ENCODE measurements around the gene FOXD1.
A peak's percentile ranks its signal among the peaks of the same experiment; 100 is the strongest.
"Not testable (repeated sequence)": the region's sequence is repeated elsewhere in the genome, so short reads cannot be mapped to it uniquely, and the experiment has no call there.

The FOXD1 gene

DNA sequence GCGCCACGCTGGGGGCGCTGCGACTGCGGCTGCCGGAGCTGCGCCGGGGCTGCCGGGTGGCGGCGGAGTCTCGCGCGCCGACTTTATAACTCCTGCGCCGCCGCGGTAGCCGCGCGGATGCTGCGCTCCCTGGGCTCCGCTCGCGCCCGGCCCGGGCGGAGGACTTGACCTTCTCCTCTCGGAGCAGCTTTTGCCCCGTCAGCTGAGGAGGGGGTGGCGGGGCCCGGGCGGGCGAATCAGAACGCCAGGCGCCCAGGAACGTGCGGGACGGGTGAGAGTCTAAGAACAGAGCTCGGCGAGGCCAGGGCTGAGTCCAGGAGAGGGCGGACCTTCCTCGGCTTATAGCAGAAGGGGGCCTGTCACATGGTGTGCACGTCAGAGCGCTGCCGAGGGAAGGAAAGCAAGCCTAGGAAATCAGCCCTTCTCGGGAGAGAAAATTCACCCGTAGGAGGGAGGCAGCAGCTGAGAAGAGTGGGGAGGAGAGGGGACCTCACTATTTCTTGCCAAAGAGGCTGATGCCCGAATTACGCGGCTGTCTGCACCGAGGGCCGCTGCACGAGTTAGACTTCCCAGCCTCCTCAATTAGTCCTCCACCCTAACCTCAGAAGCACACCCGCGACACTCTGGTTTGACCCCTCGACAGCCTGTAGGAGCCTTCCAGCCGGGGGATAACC, at the start of gene FOXD1:
FOXD1 (minus strand) TSS at position 315 of the 674 bp plus-strand sequence. CDS start 415 bp downstream, outside the sequence.
- DNase-seq = peak; percentile 29

DNA sequence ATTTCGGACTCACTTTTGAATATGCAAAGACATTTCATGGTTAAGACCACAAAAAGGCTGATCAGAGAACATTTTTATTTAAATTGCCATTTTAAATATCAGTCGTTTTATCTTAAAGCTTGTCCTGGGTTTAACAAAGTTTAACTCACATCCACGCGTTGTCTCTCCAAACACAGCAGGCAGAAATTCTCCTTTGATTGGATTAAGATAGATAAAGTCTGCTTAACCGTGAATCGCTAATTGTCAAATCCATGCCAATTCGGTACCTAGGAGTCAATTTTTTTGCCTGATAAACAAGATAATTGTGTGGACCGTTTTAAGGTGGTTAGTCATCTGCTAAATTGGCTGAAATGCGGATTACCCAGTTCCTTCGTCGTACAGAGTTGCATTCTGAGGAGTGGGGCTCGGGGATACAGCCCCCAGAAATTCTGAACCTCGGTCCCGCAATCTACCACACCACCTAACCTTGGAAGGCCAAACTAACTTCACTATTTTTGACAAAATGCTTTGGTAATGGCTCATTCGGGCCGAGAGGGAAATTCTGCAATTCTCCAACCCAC, 49.0 kb upstream of the FOXD1 start:
- no peak for DNase-seq

DNA sequence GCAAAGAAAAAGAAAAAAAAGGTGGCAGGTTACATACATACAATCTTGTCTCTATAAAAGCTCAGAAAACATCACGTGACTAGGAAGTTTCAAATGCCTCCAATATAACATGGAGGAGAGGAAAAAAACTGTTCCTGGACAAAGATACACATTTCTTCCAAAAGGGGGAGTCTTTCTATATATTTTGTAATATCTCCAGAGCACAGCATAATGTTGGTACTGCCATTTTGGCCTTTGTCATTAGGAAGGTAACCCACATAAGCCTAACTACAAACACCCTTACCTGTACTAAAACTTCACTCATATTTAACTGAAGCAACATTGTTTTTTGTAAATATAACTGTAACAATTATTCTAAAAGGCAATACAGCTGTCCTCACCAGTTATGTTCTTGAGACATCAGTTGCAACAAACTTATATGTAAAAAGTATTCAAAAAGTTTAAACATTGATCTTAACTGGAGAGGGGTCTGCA, 48.4 kb upstream of the FOXD1 start:
- DNase-seq = no peak

DNA sequence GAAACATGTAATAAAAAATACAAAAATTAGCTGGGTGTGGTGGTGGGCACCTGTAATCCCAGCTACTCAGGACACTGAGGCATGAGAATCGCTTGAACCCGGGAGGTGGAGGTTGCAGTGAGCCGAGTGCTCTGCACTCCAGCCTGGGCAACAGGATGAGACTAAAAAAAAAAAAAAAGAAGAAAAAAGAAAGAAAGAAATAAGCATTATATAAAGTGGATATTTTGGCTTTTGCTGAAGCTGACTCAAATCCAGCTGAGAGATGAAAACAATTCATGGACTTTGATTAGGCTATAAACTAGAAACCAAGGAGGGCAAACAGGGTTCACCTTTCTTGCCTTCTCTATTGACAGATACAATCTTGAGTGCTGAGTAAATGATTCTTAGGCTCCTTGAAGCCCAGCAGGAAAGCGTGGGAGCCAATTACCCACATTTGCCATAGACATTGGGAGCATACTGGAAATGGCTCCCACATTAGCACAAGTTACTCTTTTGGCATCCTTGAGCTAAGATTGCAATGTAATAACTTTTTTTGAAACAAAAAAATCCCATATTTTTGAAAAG, 47.3 kb upstream of the FOXD1 start:
- DNase-seq = no peak

DNA sequence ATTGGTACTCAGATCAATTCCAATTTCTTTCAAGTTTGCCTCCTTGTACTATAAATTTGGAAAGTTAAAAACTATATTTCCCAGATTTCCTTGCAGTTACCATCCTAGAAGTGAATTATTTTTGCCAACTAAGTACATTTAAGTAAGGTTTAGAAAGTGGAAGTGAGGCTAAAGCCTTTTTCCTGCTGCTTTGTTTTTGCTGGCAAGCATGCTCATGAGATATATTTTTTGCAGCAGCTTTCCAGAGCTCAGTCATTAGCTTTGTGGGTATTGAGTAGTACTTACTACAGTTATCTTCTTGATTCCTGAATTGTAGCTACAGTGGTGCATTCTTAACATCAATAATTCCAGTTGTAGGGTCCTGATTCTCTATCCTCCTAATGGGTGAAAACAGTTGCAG, 46.1 kb upstream of the FOXD1 start:
- DNase-seq = no peak

DNA sequence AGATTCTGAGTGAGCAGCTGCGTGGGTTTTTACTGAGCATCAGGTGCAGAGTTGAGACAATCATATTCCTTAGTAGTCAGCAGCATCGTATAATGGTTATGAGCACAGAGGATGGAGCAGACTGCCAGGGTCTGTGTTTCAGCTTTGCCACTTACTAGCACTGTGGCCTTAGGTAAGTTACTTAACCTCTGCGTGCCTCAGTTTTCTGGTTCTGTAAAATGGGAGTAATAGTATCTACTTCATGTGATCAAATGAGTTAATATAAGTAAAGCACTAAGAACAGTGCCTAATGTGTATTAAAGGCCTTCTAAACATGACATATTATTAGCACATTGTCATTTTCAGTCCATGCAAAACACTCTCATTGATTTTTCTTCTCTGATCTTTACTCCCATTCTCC, 44.8 kb upstream of the FOXD1 start:
- no peak for DNase-seq

DNA sequence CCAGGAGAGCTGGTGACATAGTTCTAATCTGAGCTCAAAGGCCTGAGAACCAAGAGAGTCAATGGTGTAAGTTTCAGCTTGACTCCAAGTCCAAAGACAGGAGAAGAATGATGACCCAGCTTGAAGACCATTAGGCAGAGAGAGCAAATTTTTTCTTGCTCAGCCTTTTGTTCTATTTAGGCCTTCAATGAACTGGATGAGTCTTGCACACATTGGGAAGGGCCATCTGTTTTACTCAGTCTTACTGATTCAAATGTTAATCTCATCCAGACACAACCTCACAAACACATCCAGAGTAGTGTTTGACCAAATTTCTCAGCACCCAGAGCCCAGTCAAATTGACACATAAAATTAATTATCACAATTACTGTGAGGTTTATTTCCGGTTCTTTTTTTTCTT, 42.6 kb upstream of the FOXD1 start:
- no peak for DNase-seq

DNA sequence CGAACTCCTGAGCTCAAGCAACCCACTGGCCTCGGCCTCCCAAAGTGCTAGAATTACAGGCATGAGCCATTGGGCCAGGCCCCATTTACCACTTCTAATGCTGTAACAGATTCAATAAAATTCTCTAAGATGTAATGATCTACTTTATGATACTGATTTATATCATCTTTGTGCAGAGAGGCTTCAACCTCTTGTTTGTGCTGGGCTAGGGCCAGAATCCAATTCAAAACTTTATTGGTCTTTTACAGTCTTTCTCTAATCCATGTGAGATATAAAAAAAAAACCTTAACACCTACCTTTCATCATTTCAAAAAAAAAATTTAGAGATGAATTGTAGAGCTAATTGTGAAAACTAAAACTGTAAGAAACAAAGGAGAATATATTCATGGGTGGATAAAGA, 41.5 kb upstream of the FOXD1 start:
- DNase-seq = no peak

DNA sequence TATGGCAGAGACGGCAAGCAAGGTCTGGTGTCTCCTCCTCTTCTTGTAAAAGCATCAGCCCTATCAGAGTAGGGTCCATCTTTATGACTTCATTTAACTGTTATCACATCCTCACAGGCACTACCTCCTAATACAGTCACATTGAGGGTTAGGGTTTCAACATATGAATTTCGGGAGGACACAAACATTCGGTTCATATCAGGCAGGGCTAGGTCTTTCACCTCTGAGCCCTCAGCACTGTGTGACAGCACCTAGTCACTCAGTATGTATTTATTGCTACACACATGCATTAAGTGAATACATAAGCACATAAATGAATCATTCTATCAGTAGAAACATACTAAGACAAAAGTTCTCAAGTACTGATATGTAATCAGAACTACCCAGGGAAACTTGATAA, 40.2 kb upstream of the FOXD1 start:
- DNase-seq = no peak

DNA sequence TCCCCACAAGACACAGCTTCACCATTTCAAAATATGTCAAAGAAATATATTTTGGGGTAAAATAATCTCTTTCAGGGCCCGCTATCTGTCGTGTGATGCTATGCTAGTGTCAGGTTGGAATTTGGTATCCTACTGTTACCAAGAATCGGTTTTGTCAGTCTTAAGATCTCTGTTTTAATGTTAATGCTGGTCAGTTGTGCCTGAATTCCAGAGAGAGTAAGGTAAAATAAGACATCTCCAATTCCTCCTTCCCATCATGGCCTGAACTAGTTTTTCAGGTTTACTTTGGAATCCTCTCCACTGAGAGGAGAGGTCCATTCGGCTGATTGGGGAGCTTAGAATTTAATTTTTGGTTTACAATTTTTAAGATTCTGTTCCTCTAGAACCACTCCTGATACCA, 39.2 kb upstream of the FOXD1 start:
- DNase-seq = no peak

DNA sequence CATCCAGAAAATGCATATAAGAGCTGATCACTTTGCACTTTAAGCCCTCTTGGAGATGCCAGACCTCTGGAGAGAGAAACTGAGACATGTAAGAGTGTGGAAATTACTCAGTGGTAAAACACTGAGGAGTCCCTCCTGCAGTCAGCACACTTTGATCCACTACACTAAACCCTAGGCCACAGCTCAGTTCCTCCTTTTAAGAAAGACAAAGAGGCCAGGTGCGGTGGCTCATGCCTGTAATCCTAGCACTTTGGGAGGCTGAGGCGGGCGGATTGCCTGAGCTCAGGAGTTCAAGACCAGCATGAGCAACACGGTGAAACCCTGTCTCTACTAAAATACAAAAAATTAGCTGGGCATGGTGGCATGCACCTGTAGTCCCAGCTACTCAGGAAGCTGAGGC, 38.7 kb upstream of the FOXD1 start:
- not testable (repeated sequence) for DNase-seq

DNA sequence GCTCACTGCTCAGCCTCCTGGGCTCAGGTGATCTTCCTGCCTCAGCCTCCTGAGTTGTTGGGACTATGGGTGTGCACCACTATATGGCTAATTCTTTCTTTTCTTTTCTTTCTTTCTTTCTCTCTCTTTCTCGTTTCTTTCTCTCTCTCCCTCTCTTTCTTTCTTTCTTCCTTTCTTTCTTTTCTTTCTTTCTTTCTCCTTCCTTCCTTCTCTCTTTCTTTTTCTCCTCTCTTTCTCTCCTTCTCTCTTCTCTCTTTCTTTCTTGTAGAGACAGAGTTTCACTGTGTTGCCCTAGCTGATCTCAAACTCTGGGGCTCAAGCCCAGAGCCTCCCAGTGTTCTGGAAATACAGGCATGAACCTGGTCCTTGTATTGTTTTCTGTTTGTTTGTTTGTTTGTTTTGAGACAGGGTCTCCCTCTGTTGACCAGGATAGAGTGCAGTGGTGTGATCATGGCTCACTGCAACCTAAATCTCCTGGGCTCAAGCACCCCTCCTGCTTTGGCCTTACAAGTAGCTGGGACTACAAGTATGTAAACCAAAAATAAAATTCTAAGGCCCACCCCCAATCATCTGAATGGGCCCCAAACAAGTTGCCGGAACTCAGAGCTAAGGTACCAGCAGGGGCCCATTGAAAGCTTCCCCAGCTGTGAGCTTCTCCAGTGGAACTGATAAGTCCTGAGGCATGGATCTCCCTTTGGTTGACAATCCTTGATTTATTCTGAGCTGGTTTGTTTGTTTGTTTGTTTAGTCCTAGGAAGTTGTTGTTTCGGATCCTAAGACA, 37.7 kb upstream of the FOXD1 start:
- no peak for DNase-seq

DNA sequence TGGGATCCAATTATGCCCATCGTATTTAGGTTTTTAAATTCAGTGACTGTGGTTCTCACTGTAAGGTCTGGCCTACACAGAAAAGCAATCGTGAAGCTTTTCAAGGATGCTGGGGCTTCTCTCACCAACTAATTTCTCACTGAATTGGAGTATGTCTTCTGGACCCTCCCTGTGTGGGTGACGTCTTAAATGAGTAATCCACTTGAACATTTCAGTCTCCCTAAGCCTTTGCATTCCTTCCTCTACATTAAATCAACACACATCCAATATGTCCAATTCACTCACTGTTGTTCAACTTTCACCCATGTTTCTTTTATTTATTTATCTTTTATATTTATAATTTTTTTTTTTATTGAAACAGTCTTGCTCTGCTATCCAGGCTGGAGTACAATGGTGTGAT, 37.1 kb upstream of the FOXD1 start:
- DNase-seq = no peak

DNA sequence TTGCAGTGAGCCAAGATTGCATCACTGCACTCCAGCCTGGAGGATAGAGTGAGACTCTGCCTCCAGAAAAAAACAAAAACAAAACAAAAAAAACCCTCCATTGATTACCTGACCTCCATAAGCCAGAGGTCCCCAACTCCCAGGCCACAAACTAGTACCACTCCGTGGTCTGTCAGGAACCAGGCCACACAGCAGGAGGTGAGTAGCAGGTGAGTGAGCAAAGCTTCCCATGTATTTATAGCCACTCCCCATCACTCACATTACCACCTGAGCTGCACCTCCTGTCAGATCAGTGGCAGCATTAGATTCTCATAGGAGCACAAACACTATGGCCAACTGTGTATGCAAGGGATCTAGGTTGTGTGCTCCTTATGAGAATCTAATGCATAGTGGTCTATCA, 35.9 kb upstream of the FOXD1 start:
- no peak for DNase-seq

DNA sequence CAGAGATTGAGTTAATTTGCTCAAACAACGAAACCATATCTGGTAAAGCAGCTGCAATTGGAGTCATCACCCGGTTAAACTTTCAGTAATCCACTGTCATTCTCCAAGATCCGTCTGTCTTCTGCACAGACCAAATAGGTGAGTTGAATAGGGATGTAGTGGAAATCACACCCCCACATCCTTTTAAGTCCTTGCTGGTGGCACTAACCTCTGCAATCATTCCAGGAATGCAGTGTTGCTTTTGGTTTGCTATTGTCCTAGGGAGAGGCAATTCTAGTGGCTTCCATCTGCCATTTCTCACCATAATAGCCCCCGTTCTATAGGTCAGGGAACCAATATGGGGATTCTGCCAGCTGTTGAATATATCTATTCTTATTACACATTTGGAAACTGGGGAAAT, 35.1 kb upstream of the FOXD1 start:
- DNase-seq = no peak

DNA sequence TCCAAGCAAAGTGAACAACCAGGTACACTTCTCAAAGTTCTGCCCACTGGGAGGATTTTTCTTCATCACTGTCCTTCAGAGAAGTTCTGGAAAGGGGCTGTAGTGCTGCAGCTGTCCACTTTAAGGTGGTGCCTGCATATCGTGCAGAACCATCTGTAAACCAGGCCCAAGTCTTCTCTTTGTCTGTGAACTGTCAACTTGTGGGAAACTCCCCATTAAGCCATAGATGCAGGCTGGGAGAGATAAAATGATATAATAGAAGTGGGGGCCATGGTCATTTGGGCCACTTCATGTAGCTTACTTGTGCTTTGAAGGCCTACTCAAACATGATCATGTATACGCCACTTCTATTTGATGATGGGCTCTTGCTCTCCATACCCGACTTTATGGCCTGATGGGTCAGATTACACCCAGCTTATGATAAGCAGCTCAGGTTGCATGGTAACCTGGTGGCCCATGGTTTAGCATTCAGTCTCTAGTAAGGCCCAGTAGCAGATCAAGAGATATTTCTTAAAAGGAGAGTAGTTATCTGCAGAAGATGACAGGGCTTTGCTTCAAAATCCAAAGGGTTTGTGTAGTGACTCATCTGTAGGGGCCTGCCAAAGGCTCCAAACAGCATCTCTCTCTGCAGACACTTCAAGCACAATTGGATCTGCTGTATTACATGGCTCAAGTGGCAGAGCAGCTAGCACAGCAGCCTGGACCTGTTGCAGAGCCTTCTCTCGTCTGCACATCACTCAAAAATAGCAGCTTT, 34.0 kb upstream of the FOXD1 start:
- no peak for DNase-seq

DNA sequence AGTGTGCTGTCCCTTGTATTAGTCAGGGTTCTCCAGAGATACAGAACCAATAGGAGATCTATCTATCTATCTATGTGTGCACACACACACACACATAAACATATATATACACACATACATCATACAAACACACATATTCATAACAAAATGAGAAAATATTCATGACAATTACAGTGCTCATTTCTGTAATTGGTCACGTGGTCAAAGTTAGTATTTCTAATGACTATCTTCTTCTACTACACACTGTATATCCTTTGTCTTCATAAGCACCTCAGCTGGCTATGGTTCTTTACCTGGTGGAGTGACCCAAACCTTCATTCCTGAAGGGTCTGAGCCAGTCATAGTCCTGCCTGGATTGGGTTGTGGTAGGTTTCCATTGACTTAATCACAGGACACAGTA, 31.9 kb upstream of the FOXD1 start:
- DNase-seq = no peak

DNA sequence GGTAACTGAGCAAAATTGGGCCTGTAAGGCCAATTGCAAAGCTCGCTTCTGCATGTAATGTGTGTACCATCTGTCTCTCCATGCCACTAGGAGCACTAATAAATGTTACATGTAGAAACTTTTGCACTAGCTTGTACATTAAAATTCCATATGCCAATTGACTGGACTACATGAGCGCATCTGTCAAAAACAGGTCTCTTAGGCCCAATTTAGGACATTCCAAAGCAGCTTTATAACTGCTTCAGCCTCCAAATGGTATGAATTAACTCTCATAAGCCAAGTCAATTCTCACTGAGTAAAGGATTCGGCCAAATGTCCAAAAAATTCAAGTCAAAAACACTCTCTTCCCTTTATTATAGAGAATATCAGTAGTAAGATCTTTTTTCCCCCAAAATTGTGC, 23.5 kb upstream of the FOXD1 start:
- no peak for DNase-seq

DNA sequence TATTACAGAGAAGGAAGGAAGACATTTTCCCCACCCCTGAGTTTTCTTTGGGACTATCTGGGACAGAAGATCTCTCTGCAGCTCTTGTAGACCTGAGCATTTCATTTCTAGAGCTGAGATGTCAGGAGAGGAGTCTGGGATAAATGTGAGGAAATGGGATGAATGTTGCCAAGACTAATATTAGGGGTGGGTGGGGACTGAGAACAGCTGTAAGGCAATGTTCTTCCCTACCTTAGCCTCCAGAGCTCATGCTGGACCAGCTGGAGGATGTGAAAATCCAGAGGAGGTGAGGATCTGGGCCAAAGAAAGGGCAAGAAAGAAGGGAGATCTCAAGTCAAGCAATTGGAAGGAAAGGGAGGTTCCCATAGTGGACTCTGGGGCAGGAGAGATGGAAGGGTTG, 23.1 kb upstream of the FOXD1 start:
- no peak for DNase-seq

DNA sequence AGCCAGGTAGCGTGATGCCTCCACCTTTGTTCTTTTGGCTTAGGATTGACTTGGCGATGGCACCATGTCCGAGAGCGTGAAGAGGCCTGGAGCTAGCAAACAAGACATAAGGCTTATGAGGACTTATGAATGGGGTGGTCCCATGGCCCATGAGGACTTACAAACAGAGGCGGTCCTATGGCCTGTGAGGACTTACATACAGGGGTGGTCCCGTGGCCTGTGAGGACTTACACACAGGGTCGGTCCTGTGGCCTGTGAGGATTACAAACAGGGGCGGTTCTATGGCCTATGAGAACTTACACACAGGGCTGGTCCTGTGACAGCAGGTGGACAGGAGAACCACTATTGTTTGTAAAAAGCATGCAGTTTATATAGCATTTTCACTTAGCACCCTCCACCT, 21.3 kb upstream of the FOXD1 start:
- no peak for DNase-seq

DNA sequence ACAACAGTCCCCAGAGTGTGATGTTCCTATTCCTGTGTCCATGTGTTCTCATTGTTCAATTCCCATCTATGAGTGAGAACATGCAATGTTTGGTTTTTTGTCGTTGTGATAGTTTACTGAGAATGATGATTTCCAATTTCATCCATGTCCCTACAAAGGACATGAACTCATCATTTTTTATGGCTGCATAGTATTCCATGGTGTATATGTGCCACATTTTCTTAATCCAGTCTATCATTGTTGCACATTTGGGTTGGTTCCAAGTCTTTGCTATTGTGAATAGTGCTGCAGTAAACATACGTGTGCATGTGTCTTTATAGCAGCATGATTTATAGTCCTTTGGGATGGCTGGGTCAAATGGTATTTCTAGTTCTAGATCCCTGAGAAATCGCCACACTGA, 20.1 kb upstream of the FOXD1 start:
- not testable (repeated sequence) for DNase-seq

DNA sequence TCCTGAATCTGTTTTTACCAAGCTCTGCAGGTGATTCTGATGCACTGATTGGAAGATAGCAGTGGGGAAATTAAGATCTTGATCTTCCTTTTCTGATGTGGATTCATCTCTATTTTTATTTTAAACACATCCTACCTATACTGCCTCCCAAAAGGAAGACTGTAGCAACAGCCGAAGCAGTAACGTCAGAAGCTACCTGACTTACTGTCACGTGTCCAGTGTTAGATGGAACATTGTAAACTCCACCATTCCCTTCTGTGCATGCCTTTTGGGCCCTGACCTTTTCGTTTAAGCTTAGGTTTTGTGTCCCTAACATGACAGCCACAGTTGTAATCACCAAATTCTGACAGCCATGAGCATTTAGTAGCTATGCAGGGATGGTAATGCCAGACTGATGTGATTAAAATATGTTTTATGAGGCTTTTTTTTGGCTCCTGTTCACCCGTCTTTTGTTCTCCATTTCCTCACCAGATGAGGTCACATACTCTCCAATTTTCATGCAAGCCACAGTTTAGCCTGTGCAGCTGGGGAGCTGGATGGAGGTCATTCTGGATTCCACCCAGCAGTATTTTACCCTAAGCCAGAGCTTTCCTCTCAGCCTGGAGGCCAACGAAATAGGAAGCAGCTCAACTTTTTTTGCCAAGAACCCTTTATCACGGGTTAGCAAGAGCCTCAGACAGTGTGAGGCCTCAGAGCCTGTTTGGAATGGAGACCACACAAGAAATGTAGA, 15.6 kb upstream of the FOXD1 start:
- no peak for DNase-seq

DNA sequence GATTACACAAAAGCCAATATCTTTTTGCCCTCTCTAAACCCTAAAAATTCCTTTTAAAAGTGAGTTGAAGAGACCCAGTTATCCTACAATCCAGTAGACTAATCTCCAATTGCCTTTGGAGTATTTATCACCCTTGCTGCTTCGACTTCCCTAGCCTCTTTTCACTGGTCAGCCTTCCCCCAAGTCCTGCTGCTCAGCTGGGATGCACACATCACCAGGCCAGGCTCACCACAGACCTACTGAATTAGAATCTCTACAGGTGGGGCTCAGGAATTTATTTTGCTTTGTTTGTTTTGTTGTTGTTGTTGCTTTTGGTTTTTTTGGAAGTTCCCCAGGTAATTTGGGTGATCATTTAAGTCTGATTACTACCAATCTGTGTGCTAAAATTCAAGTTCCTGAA, 11.6 kb upstream of the FOXD1 start:
- no peak for DNase-seq
